DMS53 (cell line): ENCODE measurements around the gene CSNK1G1.
"Not testable (repeated sequence)": the region's sequence is repeated elsewhere in the genome, so short reads cannot be mapped to it uniquely, and the experiment has no call there.

Source experiments
- DNase-seq: peaks from one replicate; lab custom pipeline; 2025; lab: John Stamatoyannopoulos, UW

CSNK1G1 gene

GRCh38 chr15:64355944-64356709 is at the start of gene CSNK1G1:
Gene CSNK1G1, minus strand, starts transcription at chr15:64356173. Its CDS starts 55,674 bp downstream, at chr15:64300499.
- peak; percentile 96 for DNase-seq

DNA sequence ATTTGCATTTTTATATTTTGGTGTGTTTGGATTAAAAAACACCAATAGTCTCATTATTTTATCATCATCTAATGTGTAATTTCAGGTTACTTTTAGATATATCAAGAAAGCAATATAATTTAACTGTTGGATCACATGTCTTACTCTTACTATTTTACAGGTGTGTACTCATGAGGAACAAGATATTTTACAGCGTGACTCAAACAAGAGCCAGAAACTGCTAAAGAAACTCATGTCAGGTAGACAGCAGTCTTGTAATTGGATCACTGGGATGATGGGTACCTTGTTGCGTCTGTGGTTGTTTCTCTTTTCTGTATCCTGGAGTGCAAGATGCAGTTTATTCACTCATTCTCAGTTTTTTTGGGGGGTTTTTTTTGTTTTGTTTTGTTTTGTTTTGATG is 44.6 kb upstream of the CSNK1G1 start:
- DNase-seq, result no peak

GRCh38 chr15:64398575-64398974 is 42.6 kb upstream of the CSNK1G1 start:
- DNase-seq, result no peak

- DNase-seq, result no peak
These were observed 40.8 kb upstream of the CSNK1G1 start for GRCh38 chr15:64396789-64397188.

- DNase-seq, result not testable (repeated sequence)
These were observed 36.5 kb upstream of the CSNK1G1 start for GRCh38 chr15:64392471-64392870.

DNA sequence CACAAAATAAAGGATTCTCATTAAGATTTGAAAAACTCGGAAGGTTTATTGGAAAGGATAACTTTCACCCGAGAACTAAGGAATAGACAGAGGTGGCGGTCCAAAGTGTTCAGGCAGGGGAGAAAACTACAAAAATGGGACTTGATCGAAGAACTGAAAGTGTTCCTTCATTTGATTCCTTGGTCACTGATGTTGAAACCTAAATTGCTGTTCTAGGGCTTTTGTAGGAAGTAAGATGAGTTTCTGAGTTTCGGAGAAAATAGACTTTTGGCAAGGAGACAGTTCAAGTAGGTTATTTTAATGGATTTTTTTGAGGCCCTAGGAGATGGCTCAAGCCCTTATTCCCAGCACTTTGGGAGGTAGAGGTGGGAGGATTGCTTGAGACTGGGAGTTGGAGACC is 33.1 kb upstream of the CSNK1G1 start:
- DNase-seq, result no peak

DNA sequence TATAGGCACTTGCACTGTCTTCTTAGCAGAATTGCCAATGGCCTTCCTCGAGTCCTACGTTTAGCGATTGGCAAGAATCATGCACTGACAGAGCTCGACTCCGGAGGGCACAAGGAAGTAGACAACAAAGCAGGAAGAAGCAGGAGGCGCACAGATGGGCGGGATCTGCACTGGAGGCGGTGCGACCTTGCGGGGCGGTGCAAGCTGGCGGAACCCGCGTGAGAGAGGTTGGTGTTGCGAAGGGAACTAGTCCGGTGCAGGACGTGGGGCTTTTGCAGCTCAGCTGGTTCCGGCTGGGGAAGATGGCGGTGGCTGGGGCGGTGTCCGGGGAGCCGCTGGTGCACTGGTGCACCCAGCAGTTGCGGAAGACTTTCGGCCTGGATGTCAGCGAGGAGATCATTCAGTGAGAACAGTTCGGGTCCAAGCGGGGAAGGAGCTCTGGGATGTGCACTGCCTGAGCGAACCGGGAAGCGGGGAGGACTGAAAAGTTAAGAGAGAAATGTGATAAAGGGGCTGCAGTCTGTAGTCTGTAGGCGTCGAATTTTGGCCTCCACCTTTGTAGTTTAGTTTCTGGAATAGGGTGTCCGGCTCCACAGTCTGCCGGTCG is 31.7 kb upstream of the CSNK1G1 start, which contains the start of gene TRIP4:
Gene TRIP4, plus strand, starts transcription at position 275 of the 607 bp plus-strand sequence. Its CDS starts 28 bp downstream, at position 303.
- DNase-seq, result peak; percentile 97

GRCh38 chr15:64386291-64386690 is 30.3 kb upstream of the CSNK1G1 start:
- DNase-seq, result no peak

DNA sequence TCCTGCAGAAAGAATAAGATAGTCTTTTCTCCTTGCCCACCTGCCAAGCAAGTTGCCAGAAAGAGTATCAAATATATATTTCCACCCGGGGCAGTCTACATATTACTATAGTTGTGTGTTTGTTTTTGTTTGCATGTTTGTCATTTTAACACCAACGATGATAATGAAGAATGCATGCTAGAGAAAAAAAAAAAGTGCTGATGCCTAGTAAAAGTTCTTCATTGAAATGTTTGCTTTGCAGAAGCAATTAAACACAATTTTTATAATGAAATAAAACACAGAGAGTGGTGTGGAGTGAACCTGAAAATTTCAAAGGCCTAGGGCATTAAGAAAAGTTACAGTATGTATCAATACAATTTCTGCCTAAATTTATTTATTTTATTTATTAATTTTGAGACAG is 27.8 kb upstream of the CSNK1G1 start:
- no peak for DNase-seq

DNA sequence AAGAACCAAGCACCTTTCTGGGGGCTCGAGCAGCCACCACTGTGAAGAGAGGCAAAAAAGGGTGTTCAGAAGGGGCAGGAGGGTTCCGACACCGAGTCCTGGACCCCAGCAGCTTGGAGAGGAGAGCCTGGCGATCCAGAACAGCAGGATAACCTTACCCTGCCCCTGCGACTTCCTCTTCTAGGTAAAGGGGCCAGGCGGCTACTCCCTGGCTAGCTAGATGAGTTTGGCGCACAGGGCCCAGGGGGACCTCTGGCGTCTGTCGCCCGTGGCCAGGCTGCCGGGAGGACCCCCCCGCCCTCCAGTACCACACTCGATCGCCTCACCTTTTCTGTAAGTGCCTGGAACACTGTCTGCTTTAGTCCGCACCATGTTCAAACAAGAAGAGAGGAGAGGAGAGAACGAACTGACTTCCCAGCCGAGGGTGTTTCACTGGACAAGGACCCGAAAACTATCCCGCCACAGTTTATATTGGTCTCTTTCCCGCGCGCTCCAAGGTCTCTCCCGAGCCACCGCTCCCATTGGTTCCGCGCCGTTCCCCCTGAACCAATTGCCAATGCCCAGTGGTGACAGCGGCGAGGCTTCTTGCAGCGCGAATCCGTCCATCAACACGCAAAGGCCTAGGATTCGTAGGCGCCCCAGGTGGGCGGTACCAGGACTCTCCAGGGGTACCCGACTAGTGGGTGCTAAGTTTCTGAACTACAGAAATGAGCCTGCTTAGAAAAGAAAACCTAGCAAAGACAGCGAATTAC is 25.2 kb upstream of the CSNK1G1 start, which contains the start of gene PCLAF:
Gene PCLAF, minus strand, starts transcription at position 442 of the 752 bp plus-strand sequence. Its CDS starts 70 bp downstream, at position 372.
- peak; percentile 96 for DNase-seq

- not testable (repeated sequence) for DNase-seq
These were observed 24.3 kb upstream of the CSNK1G1 start for GRCh38 chr15:64380130-64380870.

DNA sequence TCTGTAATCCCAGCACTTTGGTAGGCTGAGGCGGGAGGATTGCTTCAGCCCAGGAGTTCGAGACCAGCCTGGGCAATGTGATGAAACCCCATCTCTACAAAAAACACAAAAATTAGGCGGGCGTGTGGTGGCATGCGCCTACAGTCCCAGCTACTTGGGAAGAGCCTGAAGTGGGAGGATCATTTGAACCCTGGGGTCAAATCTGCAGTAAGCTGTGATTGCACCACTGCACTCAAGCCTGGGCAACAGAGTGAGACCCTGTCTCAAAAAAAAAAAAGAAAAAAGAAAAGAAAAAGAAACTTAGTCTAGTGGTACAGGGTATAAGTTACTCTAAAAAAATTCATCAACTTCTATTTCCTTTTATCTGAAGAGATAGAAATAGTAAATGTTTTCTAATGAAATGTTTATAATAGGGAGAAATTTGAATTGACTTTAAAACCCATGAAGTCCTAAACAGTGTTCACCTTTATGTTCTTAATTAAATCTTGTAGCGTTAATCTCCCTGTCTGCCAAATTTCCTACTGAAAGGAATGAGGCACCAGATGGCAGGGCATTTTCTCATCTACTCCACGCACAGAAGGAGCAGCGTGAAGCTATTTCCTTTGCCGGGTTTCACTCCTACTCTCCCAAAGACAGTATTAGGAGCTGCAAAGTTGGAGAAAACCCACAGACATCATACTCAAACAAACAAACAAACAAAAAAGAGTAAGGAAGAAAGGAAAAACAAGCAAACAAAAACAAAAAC is 23.4 kb upstream of the CSNK1G1 start:
- DNase-seq, result no peak

- DNase-seq, result no peak
These were observed 17.4 kb upstream of the CSNK1G1 start for GRCh38 chr15:64373360-64373759.

- not testable (repeated sequence) for DNase-seq
These were observed 15.4 kb upstream of the CSNK1G1 start for GRCh38 chr15:64371383-64371782.

- no peak for DNase-seq
These were observed 13.2 kb upstream of the CSNK1G1 start for GRCh38 chr15:64369078-64369607.

- peak; percentile 6 for DNase-seq
These were observed 5.3 kb upstream of the CSNK1G1 start for GRCh38 chr15:64361259-64361658.

- no peak for DNase-seq
These were observed 702 bp upstream of the CSNK1G1 start for GRCh38 chr15:64356710-64357040.

DNA sequence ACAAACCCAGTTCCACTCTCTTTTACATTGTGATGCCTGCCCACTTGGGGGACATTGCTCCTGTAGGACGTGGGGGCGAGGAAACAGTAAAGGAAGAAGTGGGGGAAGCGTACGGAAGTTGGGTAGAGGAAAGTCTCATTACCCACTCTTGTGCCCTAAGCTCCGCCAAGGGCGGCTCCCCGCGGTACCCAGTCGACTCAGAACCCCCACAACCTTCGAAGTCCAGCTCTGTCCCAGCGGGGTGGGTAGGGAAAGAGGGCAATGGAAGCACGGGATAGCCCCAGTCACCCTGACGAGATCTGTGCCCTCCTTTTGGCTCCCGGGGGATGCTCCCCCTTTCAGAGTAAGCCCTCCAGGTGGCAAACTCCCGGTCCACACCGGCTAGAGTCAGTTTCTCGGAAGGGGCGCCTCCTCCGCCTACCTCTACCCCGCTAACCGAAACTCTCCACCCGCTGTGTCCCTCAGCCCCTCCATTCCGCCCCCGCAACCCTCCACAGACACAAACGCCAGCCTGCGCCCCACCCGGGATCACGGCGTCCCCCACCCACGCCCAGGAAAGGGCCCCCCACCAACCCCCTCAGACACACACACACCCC is 527 bp downstream of the CSNK1G1 start:
- DNase-seq, result peak; percentile 48

DNA sequence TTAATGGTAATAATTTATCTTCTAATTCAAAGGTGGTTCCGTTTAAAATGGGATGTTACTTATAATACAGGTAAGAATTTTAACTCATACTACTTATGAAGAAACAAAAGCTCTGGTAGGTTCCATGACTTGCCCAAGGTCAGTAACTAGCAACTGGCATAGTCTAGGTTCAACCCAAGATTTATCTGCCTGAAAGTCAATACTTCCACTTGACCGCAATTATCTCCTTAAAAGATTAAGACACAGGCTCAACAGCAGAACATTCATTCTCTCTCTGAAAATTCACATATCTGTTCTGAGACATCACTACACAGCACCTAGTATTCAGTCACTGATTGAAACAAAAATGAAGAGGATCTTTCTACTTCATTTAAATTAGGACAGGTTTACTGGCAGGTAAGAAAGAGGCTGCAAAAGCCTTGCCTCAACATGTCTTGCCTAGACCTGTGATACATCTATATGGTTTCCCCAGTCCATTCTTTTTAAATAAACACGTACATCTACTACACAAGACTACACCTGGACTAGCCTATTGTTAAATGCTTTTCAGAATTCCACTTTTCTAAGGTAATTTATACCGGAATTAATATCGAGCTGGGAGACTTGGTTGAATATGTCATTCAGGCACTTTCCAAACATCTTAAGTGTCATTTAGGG is 1.2 kb downstream of the CSNK1G1 start:
- no peak for DNase-seq

GRCh38 chr15:64351265-64351664 is 4.7 kb downstream of the CSNK1G1 start:
- DNase-seq, result no peak
